Loucy (cell line): ENCODE data around the gene RSAD2.

Source experiments
- CTCF ChIP-seq: fragments of 200-600 bp; sonication (generic); conservative IDR thresholded peaks from 2 replicates; pipeline ENCODE4 v1.5.1; 2014; ENCODE audit warnings: mild to moderate bottlenecking, antibody characterized with exemption, low read length
- EZH2phosphoT487 ChIP-seq: fragments of 200-600 bp; IDR thresholded peaks from 2 replicates; pipeline ENCODE4 v1.6.1; 2018; ENCODE audit warnings: antibody characterized with exemption, mild to moderate bottlenecking, moderate library complexity, borderline replicate concordance

DNA sequence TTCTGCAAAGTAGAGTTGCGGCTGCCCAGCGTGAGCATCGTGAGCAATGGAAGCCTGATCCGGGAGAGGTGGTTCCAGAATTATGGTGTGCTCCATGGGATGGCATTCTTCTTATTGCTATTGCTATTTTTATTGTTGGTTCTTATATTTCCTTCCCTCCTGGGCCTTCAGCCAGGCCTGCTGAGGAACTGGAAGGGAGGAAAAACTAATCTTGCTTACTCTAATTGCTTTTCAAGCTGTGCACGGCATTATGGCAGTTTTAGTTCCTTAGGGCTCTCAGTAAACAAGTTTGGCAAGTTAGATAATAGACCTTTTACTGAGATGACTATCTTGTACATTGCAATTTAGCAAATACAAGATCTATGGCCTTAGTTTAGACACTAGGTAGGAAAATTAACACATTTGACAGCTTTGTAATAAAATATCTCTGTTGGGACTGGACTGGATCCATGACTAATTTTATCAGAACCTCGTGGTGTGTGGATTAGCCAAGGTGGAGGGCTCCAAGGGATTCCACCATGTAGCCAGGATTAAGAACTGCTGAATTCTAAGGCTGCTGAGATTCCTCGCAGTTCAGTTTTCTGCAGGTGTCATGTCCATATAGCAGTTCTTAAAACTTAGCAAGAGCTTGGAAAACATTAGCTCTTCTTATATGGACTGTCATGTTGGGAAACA lies 6.0 kb downstream of the RSAD2 start:
- TF ChIP-seq CTCF (no peak), EZH2phosphoT487 (no peak)
